Mesendoderm (in vitro differentiated cells): ENCODE measurements around the gene TRPM2.

ENCODE experiments used
- DNase-seq: peaks from one replicate; pipeline ENCODE4 v3.0.0; 2013
- H2AK5ac ChIP-seq: 2 replicates; pipeline ENCODE4 v1.6.1; 2013; ENCODE audit warnings: low read length, inconsistent platforms
- H2BK120ac ChIP-seq: 2 replicates; pipeline ENCODE4 v1.6.1; 2013; ENCODE audit warnings: low read depth, mild to moderate bottlenecking, low read length, moderate library complexity, mixed read lengths
- H2BK15ac ChIP-seq: replicated peaks from 2 replicates; pipeline ENCODE4 v1.6.1; 2013; ENCODE audit warnings: low read depth, mild to moderate bottlenecking, moderate library complexity
- H2BK5ac ChIP-seq: 2 replicates; pipeline ENCODE4 v1.6.1; 2013; ENCODE audit warnings: low read length, inconsistent platforms
- H3K18ac ChIP-seq: 2 replicates; pipeline ENCODE4 v1.6.1; 2013; ENCODE audit warnings: mild to moderate bottlenecking, low read length, mixed read lengths
- H3K23ac ChIP-seq: one replicate; pipeline ENCODE4 v1.6.1; 2013; ENCODE audit warnings: low read length
- H3K27ac ChIP-seq: 2 replicates; pipeline ENCODE4 v1.5.1; 2013; ENCODE audit warnings: low read depth, mild to moderate bottlenecking, inconsistent platforms, low read length, moderate library complexity
- H3K27me3 ChIP-seq: 2 replicates; pipeline ENCODE4 v1.6.1; 2013; ENCODE audit warnings: low read length, control low read depth, mild to moderate bottlenecking, inconsistent platforms; ENCODE audit not compliant: insufficient read depth, poor library complexity
- H3K36me3 ChIP-seq: 2 replicates; pipeline ENCODE4 v1.6.1; 2013; ENCODE audit warnings: low read length, inconsistent platforms; ENCODE audit not compliant: control insufficient read depth, insufficient read depth
- H3K4ac ChIP-seq: one replicate; pipeline ENCODE4 v1.6.1; 2013; ENCODE audit warnings: low read depth, mild to moderate bottlenecking, low read length, moderate library complexity
- H3K4me1 ChIP-seq: 2 replicates; pipeline ENCODE4 v1.6.1; 2013; ENCODE audit warnings: low read depth, low read length, inconsistent platforms; ENCODE audit not compliant: control insufficient read depth
- H3K4me2 ChIP-seq: 2 replicates; pipeline ENCODE4 v1.6.1; 2013; ENCODE audit warnings: low read length
- H3K4me3 ChIP-seq: 2 replicates; pipeline ENCODE4 v1.5.1; 2013; ENCODE audit warnings: mild to moderate bottlenecking, low read length
- H3K56ac ChIP-seq: one replicate; pipeline ENCODE4 v1.6.1; 2013; ENCODE audit warnings: low read length
- H3K79me1 ChIP-seq: 2 replicates; pipeline ENCODE4 v1.6.1; 2013; ENCODE audit warnings: low read length, inconsistent platforms
- H3K79me2 ChIP-seq: 2 replicates; pipeline ENCODE4 v1.6.1; 2013; ENCODE audit warnings: mild to moderate bottlenecking, low read length; ENCODE audit not compliant: control insufficient read depth, insufficient read depth
- H3K9ac ChIP-seq: 2 replicates; pipeline ENCODE4 v1.6.1; 2013; ENCODE audit warnings: low read length, inconsistent platforms
- H4K5ac ChIP-seq: one replicate; pipeline ENCODE4 v1.6.1; 2013; ENCODE audit warnings: low read length
- H4K8ac ChIP-seq: one replicate; pipeline ENCODE4 v1.6.1; 2013; ENCODE audit warnings: low read depth, mild to moderate bottlenecking, control low read depth, low read length, moderate library complexity
- WGBS: extraction: QIAGEN DNeasy Blood & Tissue Kit; methylation state at CpG from one replicate; pipeline ENCODE4 v1.1.7; 2013; ENCODE audit warnings: low lambda C conversion rate, missing lambda C conversion rate; ENCODE audit not compliant: insufficient coverage; ENCODE audit errors: extremely low coverage; 5-methylcytosine and 5-hydroxymethylcytosine counted together

The TRPM2 gene

DNA sequence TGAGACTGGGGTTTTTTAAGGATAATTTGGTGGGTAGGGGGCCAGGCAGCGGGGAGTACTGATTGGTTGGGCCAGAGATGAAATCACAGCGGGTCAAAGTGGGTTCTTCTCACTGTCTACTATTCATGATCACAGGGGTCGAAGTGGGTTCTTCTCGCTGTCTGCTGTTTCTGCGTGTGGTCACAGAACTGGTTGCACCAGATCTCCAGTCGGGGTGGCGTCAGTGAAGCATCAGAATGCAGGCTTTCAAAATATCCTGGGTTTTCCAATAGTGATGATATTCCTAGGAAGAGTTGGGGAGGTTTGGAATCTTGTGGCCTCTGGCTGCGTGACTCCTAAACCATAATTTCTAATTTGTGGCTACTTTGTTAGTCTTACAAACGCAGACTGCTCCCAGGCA, 45.1 kb downstream of the TRPM2 start:
- Histone ChIP-seq H3K4me3 (no peak overlapping the region), H3K27me3 (no peaks in the 10 kb centered on the region), H3K4me2 (no peak overlapping the region), H2AK5ac (no peak overlapping the region), H4K8ac (no peak overlapping the region), H3K79me1 (no peaks in the 10 kb centered on the region), H3K56ac (no peak overlapping the region), H3K4ac (no peak overlapping the region), H3K18ac (no peak overlapping the region), H2BK15ac (no peak overlapping the region), H2BK5ac (no peak overlapping the region), H3K36me3 (no peaks in the 10 kb centered on the region), H3K9ac (no peak overlapping the region), H3K27ac (no peak overlapping the region), H3K4me1 (no peaks in the 10 kb centered on the region), H3K23ac (no peak overlapping the region), H3K79me2 (no peaks in the 10 kb centered on the region), H4K5ac (no peak overlapping the region), H2BK120ac (no peak overlapping the region)
- no CpG with 5 or more reads among the region's 9 CpGs for WGBS
- no peak for DNase-seq

DNA sequence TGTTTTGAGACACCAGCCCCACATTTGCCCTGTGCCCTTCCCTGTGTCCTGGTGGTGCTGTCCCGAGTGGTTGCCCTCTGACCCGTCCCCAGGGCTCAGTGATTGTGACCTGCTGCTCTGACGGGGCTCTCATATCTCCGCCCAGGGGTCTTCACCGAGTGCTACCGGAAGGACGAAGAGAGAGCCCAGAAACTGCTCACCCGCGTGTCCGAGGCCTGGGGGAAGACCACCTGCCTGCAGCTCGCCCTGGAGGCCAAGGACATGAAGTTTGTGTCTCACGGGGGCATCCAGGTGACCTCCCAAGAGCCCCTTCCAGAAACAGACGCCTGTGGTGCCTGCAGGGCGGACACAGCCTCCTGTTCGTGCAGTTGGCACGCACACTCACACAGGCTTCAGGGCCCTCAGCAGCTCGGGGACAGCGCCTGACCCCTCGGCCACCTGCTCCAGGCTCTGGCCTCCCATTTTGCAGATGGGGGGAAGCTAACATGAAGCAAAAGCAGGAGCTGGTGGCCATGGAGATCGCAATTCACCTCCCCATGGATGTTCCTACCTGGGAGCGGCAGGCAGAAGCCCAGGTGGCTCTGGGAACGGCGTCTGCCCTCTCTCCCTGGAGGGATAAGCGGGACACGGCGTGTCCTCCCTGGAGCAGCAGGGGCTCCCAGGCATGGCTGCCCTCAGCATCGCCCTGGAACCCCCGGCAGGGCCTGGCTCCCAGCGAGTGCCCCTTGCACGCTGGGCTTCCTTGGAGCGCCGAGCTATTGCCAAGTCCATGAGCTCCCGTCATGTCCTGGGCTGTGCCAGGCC, 45.9 kb downstream of the TRPM2 start:
- Histone ChIP-seq H3K36me3 (no peaks in the 10 kb centered on the region), H3K79me2 (no peaks in the 10 kb centered on the region), H3K56ac (no peak overlapping the region), H3K79me1 (no peaks in the 10 kb centered on the region), H3K4ac (no peak overlapping the region), H3K4me3 (no peak overlapping the region), H3K23ac (no peak overlapping the region), H2AK5ac (no peak overlapping the region), H3K4me2 (no peak overlapping the region), H4K5ac (no peak overlapping the region), H2BK5ac (no peak overlapping the region), H4K8ac (no peak overlapping the region), H3K18ac (no peak overlapping the region), H3K27me3 (no peaks in the 10 kb centered on the region), H2BK120ac (no peak overlapping the region), H2BK15ac (no peak overlapping the region), H3K27ac (no peak overlapping the region), H3K4me1 (no peaks in the 10 kb centered on the region), H3K9ac (no peak overlapping the region)
- WGBS: no CpG with 5 or more reads among the region's 33 CpGs
- DNase-seq: no peak

DNA sequence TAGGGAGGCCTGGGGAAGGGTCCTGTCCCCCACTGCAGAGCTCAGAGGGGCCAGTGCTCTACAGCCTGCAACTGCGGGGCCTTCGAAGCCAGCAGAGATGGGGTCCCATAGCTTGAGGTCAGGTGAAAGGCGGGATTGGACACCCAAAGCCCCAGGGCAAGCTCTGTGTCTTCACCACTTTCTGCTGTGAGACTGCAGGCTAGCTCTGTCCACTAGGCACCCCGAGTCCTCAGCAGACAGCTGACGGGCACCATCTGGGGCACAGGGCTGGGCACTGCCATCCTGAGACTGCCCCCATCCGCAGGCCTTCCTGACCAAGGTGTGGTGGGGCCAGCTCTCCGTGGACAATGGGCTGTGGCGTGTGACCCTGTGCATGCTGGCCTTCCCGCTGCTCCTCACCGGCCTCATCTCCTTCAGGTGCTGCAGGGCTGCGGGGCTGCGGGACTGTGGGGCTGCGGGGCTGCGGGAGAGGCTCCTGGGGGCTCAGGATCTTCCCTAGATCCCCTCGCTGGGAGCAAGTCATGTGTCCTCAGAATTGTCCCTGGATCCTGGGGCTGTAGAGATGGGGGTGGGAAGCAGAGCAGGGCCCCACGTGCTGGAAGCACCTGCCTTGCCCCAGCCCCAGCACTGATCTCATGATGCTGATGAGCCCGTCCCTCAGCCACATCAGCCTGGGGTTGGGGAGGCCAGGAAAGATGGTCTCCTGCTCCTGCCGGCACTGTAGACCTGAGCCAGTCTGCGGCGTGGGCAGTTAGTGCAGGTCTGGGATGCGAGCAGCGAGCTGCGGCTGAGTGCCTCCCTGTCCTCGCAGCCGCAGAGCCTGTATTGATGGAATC, 46.8 kb downstream of the TRPM2 start:
- Histone ChIP-seq H4K8ac (no peak overlapping the region), H3K27ac (no peak overlapping the region), H3K18ac (no peak overlapping the region), H4K5ac (no peak overlapping the region), H3K23ac (no peak overlapping the region), H3K36me3 (no peaks in the 10 kb centered on the region), H2BK5ac (no peak overlapping the region), H3K79me2 (no peaks in the 10 kb centered on the region), H2BK120ac (no peak overlapping the region), H3K4me3 (no peak overlapping the region), H2AK5ac (no peak overlapping the region), H3K9ac (no peak overlapping the region), H2BK15ac (no peak overlapping the region), H3K4ac (no peak overlapping the region), H3K4me2 (no peak overlapping the region), H3K4me1 (no peaks in the 10 kb centered on the region), H3K79me1 (no peaks in the 10 kb centered on the region), H3K27me3 (no peaks in the 10 kb centered on the region), H3K56ac (no peak overlapping the region)
- no peak for DNase-seq
- no CpG with 5 or more reads among the region's 25 CpGs for WGBS

DNA sequence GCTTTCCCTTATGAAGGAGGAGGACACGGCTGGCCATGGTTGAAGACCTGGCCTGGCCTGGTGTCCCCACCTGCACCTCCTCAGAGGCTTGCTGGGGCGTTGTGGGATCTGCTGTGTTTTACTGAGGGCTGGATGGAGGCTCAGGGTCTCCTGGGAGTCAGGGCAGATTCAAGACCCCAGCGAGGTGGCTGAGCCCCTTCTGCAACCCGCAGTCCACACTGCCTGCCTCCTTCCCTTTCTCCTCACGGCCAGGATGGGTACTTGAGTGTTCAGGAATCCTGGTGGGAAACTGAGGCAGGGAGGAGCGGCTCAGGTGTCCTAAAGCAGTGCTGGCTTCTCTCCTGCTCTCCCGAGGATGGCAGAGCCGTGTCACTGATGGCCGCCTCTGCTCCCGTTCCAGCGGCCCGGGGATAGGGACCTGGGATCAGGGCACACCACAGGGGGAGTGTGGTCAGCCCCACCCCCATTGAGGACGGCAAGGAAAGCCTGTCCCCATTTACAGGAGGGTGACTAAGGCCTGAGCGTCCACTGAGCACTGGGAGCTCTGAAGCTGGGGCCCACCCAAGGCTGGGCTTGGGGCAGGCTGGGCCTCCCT, 47.5 kb downstream of the TRPM2 start:
- no CpG with 5 or more reads among the region's 14 CpGs for WGBS
- H3K79me1 ChIP-seq: no peaks in the 10 kb centered on the region
- no peak overlapping the region for H2BK15ac ChIP-seq

DNA sequence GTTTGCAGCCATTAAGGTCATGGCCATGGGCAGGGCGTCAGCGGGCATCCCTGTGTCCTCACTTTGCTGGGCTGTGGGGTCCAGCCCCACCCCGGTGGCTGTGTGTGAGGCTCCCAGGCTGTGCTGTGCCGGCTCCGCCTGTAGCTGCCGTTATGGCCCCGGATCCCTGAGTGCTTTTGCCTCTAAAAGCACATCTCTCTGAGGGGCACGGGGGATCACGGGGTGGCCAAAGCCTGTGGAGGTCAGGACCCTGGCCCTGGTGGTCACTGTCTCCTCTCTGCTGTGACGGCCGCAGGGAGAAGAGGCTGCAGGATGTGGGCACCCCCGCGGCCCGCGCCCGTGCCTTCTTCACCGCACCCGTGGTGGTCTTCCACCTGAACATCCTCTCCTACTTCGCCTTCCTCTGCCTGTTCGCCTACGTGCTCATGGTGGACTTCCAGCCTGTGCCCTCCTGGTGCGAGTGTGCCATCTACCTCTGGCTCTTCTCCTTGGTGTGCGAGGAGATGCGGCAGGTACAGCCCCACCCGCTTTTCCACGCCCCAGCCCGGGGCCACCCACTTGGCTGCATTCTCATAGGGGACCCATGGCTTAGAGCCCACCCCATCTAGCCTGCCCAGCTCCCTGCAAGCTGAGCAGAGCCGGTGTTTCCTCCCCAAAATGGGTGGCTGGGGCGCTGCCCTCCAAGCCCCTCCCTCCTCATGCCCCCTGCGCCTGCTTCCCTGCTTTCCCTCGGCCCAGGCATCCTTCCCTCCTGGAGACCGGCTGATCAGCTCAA, 48.2 kb downstream of the TRPM2 start:
- Histone ChIP-seq H3K4me1 (no peaks in the 10 kb centered on the region), H2AK5ac (no peak overlapping the region), H3K27ac (no peak overlapping the region), H3K4ac (no peak overlapping the region), H3K79me2 (no peaks in the 10 kb centered on the region), H3K56ac (no peak overlapping the region), H3K9ac (no peak overlapping the region), H3K23ac (no peak overlapping the region), H4K5ac (no peak overlapping the region), H3K4me3 (no peak overlapping the region), H2BK15ac (no peak overlapping the region), H3K79me1 (no peaks in the 10 kb centered on the region), H2BK120ac (no peak overlapping the region), H4K8ac (no peak overlapping the region), H3K27me3 (no peaks in the 10 kb centered on the region), H2BK5ac (no peak overlapping the region), H3K4me2 (no peak overlapping the region), H3K36me3 (no peaks in the 10 kb centered on the region), H3K18ac (no peak overlapping the region)
- no peak for DNase-seq
- WGBS: no CpG with 5 or more reads among the region's 32 CpGs

More for the DNA sequence above, 47.5 kb downstream of the TRPM2 start:
- no peak for DNase-seq
- no peaks in the 10 kb centered on the region for H3K27me3 ChIP-seq
- H3K9ac ChIP-seq: no peak overlapping the region
- no peak overlapping the region for H3K56ac ChIP-seq
- H2BK5ac ChIP-seq: no peak overlapping the region
- H2BK120ac ChIP-seq: no peak overlapping the region
- no peak overlapping the region for H4K8ac ChIP-seq
- no peak overlapping the region for H4K5ac ChIP-seq
- no peak overlapping the region for H3K27ac ChIP-seq
- H3K18ac ChIP-seq: no peak overlapping the region
- H3K4me2 ChIP-seq: no peak overlapping the region
- no peak overlapping the region for H3K4ac ChIP-seq
- no peaks in the 10 kb centered on the region for H3K4me1 ChIP-seq
- no peak overlapping the region for H3K4me3 ChIP-seq
- H3K23ac ChIP-seq: no peak overlapping the region
- H3K79me2 ChIP-seq: no peaks in the 10 kb centered on the region
- H2AK5ac ChIP-seq: no peak overlapping the region
- H3K36me3 ChIP-seq: no peaks in the 10 kb centered on the region
